Measurements from ENCODE around the gene SLN.

SLN gene

DNA sequence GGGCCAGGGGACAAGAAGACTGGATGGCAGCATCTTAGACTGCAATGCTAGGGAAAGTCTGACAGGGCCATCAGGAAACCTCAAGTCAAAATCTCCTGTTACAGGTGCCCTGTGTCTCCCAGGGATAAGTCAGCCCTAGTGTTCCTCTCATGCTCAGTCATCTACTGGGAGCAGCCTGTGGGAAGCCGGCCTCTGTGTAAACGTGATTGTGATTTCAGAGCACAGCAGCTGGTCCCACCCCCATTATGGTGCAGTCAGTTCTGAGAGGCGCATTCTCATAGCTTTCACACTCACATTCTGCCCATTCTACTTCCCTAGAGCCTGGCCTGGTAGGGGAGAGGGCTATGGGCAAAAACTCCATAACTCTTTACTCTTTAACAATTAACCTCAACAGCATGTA, 7.2 kb upstream of the SLN start:
- no peak for DNase-seq

DNA sequence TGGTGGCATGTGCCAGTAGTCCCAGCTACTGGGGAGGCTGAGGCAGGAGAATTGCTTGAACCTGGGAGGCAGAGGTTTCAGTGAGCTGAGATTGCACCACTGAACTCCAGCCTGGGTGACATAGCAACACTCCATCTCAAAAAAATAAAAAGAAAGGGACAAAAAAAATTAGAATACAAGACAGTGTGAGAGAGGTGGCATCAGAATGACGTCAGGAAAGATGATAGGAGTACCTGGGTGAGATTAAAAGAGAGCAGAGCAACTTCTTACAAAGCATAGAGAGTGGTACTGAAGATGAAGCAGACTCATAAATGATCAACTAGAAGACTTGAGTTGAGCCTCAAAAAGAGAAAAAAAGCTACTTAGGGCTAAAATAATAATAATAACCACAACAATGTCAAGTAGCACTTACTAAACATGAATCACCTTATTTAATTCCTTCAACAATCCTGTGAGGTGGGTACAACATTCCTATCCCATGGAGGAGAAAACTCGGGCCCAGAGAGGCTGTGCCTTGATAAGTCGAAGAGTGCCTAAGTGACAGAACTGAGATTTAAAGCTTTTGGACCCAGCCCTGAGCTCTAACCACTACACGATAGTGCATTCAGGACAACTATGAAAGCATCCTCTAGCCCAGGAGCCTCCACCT, 5.2 kb upstream of the SLN start:
- DNase-seq, result no peak

DNA sequence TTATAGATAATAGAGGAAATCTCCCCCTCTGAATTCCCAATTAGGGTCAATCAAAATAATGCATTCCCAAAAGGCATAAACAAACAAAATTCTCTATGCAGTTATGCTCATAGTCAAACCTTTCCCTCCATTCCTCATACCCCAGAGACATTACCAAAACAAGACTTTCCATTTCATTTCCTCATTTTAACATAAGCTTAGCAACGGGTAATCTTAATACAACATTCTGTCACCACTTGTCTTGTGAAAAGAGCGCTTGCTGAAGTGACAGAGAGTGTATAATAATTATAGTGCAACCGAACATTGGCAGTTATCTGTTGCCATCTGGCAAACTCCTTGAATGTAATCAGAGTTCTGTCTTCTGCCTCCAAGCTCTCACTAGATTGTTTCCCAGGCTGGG, 1.2 kb upstream of the SLN start:
- DNase-seq, result no peak

DNA sequence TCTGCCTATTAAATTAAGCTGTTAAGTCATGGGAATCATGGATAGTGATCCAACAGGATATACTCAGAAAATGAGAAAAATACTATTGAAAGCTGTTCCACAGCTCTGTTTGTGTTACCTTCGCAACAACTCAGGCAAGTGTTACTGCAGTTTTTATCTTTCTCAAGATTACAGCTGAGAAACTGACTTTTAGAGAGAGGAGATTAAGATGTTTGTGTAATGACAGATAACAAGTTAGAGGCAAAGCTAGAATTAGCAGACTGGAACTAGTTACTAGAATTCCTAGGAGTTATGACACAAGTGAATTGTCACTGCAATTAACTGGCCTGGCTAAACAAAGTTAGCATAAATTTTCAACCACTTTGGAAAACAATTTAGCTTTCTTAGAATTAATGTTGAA, 1.6 kb downstream of the SLN start:
- no peak for DNase-seq

DNA sequence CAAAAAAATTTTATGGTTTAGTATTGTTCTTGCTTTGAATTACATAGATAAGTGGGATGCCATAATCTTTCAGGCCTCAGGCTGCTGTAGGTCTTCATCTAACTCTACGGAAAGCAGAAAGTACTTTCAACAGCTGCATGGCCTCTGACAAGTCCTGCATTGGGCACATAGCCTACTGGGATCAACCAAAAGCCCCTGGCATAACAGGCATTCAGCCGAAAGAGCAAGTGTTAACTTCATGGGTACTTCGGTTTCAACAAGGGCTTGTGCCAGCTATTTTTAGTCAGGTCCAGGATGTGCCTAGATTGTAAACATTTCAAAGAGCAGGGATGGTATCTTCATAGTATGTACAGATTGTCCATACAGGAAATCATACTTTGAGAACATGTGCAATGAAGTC, 3.1 kb downstream of the SLN start:
- no peak for DNase-seq

DNA sequence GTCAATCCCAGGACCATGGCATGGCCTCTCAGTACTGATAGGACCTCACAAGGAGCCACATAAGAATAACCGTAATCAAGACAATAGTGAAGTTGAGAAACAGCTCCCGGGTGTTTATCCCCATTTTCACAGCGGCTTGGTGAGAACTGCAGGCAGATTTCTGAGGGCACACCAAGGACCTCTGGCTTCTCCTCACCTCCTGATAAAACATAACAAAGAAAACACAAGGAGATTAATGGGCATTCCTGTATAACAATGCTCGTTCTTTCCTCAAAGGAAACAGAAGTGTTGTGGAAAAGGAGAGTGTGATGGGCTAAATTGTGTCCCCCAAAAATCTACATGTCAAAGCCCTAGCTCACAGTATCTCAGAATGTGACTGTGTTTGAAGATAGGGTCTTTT, 4.0 kb downstream of the SLN start:
- no peak for DNase-seq

DNA sequence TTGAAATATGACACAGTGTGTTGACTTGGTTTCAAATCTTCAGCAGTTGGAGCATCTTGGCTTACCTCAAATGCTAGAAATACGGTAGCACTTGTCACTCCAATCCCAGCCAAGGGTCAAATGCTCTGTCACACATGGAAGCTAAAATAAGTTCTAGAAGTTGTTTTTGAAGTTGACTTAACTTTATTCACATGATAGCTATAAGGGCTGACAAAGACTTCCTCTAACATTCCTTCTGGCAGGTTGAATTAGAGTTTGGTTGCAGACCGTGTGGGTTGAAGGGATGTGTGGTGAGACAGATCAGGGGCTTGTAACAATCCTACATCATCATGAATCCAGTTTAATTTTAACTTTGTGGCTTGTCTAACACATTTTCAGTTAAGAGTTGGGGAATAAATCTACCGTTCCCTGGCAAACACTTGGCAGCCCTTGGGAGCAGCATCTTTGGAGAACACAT, 4.6 kb downstream of the SLN start:
- no peak for DNase-seq

DNA sequence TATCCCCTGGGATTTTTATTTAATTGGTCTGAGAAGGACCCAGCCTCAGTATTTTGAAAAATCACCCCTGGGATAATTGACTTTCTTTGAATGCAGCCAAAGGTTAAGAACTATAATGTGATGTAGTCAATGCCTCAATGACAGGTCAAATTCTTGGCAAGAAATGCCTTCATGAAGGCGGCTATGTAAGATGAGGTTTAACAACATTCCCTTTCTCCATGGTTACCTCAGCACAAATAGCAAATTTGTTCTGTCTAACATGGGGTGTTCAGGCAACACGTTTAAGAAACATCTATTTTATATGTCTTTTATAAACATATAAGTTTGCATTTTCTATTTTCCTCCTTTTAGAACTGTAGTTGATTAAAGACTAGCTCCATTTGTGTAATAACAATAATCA, 5.3 kb downstream of the SLN start:
- no peak for DNase-seq

DNA sequence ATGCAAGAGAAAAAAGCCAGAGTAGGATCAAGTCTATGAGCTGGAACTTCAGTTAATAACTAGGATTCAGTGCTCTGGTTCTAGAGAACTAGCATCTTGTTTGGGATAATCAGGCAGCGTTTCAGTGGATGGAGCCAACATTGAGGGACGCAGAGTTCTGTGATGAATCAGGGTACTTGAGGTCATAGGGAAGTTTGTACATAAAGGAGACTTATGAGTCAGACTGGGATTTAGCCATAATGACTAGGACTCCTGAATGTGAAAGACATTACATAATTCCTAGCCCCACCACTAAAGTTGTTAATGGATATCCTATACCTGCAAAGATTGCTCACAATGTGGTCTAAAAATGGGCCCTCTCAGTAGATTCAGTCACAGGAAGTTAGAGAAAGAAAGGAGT, 6.8 kb downstream of the SLN start:
- DNase-seq, result no peak

DNA sequence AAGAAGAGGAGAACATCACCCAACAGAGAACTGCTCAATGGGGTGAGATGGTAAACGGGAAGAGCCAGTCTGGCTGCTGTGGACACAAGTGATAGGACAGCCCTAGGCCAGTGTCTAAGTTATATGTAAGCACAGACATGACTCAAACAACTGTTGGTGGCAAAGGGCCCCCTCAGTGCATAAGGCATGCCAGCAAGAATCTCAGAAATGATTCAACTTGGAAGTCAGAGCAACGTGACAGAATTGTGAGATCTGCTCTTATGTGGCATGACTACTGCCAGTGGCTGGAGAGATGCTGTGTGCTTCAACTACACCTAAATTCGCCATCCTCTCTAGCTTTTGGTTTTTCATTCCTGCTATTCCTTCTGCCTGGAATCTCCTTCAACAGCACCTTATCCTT, 7.4 kb downstream of the SLN start:
- DNase-seq, result no peak

DNA sequence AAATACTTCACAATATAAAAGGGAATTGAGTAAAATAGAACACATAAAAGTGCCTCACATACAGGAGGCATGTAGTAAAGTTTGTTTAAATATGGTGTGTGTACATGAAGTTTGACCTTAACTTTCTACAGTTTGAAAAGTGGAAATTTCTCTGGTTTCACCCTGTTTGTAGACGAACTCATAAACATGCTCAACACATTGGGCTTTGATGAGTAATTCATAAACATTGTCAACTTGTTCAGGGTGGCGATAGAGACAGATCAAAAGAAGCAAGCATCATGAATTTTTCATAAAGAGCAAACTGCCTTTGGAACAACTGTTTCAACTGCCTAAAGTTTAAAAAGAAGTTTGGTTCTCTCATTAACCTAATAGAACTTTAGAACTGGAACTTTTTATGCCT, 9.1 kb downstream of the SLN start:
- no peak for DNase-seq

DNA sequence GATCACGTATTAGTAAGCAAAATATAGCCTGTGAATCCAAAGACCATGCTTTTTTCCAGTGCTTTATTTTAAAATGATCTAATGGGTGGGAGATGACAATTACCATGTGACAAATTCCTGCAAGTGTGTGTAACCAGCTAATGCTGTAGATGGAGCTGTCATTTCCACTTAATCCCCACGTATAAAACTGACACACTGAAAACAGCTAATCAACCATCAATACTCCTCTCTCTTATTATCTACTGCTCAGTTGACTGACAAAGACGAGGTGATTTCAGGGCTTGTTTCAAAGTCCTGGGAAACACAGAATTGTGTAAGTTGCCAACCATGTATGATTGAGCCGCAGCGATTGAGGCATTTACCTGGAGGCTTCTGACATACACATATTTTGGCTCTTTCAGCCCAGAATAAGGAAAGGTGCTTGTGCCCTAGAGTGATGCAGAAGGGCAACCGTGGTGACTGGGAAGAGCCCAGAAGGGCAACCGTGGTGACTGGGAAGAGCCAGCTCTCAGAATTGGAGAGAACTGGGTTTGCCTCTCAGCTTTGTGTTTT, 9.7 kb downstream of the SLN start:
- no peak for DNase-seq

DNA sequence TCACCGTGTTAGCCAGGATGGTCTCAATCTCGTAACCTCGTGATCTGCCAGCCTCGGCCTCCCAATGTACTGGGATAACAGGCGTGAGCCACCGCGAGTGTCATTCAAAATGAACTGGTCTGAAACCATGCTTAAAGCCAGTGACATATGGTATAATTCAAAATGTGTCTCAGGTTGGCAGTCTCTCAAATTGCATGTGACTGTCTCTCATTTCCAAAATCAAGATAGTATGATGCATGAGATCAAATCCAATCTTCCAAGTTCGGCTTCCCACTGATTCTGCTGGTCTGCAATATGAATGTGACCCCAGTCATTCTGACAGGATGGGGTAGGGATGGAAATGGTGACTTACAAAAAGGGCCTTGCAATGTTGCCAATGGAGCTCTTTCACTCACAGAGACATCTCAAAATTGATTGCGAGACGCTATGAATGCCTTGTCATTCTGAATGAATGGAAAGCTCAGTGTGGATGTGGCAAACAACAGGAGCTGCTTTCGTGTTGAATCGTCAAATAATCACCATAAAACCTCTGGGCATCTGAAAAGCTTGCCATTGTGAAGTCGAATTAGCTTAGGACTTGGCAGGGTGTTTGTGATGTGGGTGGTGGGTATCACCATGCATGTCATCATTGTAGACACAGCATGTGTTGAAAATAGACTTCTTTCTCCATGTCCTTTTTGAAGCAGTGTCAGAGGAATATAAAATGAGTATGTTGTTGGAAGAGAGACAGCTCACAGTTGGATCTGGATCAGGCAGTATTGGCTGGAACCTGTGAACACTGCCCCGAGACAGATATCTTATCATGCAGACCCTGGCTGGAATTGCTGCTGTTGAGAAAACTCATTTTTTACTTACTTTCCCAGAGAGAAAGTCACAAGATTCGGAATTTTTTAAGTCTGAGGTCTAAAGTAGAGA, 12.2 kb downstream of the SLN start:
- DNase-seq, result no peak

DNA sequence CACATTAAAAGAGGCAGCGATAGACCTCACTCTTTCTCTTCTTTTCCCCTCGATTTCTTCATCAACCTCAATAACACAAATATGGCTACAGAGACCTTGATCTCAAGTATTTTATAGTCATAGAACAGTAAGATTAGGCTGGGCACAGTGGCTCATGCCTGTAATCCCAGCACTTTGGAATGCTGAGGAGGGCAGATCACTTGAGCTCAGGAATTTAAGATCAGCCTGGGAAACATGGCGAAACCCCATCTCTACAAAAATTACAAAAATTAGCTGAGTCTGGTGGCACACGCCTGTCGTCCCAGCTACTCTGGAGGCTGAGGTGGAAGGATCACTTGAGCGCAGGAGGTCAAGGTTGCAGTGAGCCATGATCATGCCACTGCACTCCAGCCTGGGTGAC, 14.6 kb downstream of the SLN start:
- DNase-seq, result no peak

DNA sequence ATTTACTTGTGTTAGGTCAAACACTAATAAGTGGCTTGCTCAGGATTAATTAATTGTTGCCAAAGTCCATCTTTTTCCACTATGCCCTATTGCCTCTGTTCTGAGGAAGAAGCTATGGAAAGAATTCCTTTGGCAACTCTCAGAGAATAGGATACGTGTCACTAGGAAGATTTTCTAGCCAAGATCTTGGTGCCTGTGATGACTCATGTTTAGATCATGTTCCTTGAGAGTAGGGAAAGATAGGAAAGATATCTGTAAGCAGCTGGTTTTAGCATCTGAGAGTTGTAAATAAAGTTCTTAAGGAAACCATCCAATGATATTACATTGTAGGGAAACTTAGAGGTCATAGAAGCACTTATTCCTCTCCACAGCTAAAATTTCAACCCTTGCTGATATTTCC, 15.7 kb downstream of the SLN start:
- no peak for DNase-seq

DNA sequence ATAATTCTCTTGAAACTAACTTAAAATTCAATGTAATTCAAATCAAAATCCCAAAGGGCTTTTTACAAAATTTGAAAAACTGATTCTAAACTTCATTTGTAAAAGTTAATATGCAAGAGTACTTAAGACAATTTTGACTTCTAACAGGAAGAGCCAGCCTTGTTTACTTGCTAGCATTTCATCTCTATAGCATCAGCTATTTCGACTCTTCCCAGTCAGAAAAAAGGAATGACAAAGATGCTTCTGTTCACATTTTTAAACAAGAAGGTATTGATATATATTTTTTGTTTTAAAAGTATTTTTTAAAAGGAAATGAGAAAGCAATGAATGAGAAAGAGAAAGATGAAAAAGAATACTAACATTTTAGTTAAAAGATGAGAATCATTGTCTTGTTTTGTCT, 16.4 kb downstream of the SLN start:
- no peak for DNase-seq

DNA sequence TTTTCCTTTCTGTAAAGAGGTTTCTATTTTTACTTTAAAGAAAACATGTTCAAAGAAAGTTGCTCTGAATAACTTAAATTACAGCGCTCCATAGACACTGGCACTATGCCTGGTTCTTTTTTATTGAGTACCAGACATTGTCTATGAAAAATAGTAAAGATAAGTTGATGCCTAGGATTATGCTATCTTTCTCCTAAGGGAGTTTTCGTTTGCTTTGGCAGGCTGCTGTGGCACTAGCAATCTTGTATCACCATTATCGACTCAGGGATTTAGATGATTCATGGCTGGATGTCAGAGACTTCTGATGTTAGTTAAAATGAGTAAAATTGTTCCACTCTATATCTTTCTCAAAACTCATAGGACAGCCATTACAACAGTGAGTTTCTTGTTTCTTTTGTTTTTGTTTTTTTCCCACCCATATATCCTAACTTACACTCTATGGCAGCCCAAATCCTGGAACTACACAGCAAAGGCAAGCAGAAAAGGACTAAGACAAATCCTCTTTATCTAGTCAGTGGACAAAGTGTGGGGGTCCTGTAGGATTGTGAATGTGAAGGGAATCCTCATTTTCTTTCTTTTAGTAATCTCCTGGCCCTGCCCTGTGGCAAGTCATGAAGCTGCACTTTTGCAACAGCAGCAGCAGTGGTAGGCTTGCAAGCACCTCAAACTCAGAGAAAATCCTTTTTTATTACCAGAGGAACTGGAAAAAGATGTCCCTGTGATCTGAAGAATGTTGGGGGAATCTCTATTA, 20.7 kb downstream of the SLN start:
- DNase-seq, result no peak

DNA sequence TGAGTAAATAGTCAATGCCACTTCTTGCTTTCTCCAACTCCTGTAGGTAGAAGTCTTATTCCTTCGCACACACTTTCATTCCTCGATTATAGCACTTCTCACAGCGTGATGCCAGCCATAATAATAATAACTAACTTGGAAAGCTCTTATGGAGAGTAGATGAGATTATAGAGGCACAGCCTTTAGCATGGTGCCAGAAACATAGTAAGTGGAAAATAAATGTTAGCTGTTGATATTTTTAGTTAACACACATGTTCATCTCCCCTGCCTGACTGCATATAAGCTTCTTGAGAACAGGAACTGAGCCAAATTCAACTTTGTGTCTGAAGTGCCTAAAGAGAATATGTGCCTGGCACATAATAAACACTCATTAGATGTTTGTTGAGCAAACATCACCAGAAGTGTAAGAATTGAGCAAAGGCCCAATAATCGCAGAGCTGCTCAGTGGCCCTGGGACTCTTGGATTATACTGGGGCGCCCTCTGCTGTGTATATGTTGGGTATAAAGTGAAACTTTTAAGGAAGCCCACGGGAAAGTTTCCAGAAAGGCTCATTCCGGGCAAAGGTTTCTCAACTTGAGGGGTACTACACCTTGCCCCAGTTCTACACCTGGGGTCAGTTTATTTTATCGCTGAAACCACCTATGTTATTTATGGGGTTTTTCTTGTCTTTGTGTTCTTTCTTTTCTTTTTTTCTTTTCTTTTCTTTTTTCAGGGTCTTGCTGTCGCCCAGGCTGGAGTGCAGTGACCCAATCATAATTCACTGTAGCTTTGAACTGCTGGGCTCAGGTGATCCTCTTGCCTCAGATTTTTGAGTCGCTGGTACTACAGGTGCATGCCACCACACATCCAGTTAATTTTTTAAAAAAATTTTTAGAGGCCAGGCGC, 22.3 kb downstream of the SLN start:
- peak; percentile 31 for DNase-seq

DNA sequence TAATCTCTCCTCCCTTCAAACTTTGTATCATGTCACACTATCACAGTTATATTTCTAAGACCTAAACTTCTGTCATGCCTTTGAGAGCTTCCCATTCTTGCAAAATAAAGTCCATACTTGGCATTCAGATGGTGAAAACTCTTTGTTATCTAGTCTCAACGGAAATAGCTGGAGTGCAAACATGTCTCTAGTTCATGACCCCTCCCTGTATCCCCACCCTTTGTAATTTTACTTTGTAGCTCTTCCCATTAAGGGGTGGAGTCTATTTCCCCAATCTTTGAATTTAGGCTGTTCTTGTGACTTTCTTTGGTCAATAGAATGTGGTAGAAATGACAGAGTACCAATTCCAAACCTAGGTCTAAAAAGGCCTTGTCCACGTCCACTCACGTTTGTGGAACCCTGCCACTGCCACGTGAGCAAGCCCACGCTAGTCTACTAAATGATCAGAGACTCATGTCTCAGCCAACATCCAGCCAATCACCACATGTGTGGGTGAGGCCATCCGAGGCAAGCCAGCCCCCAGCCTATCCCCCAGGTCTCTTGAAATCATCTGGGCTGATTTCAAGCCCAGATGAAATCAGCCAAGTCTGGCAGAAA, 23.4 kb downstream of the SLN start:
- no peak for DNase-seq

DNA sequence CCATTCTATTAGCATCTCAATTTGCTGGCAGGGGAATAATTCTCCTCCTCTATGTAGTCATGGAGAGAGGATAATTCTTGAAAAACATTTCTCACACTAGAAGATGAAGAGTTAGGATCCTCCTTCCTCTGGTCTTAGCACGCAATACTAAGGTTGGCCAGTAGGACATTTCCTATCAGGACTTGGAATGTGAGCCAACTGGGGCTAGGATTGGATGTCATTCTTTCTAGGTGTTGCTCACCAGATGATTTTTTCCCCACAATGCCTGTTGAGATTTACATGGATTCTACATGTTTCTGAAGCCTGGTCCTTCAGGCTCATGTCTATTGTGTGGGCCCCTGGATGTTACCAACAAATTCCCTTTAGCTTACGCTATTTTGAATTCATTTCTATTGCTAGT, 28.0 kb downstream of the SLN start:
- no peak for DNase-seq

DNA sequence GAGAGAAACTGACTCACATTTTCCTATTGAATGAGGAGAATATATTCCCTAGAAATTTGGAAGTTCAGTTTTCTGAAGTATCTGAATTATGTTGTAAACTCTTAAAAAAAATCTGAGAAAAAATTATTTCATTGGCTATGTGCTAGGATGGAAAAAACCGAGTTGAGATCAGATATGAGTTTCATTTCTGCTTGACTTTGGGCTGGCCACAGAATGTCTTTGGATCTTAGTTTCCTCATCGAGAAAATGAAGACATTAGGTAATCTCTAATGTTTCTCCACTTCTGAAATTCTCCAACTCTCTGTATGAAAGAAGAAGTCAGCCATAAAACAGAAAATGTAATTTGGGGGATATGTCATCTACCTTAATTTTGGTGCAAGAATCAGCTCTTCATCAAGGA, 28.8 kb downstream of the SLN start:
- no peak for DNase-seq

DNA sequence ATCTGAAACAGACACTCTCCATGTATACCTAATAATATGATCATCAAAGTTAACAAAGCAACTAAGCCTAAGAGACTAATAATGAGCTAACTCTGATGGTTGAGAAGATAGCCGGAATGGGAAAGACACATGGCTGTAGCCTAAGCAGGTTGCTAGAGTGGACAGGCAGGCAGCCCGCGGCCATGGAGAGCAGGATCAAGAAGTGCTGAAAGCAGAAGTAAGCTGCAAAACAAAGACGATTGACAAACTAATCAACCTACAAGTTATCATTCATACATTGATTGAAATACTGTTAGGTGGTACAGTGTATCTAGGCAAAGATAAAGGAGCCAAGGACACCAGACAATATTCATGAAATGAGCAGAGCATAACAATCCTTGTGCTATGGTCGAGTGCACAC, 29.3 kb downstream of the SLN start:
- DNase-seq, result no peak

Data from activated gamma-delta T cell treated with Interleukin-2 at 50 U/mL for 16 hours (primary cell).